H1 (cell line): ENCODE data around the gene DOCK3. TPM values are rescaled to one million over a fixed set of nuclear protein-coding genes. Genes with fewer than 3 reads are reported as not detected.

Experiments used
- CTCF ChIA-PET: fragments of 300-600 bp; sonication (Branson Sonifier 250); formaldehyde crosslinking; loops from one replicate; lab custom pipeline; 2021; ENCODE audit not compliant: partially characterized antibody; lab: Charles Lee
- POLR2A ChIA-PET: fragments of 300-600 bp; sonication (Branson Sonifier 250); formaldehyde crosslinking; loops from one replicate; lab custom pipeline; 2021; ENCODE audit warnings: inconsistent platforms; ENCODE audit not compliant: partially characterized antibody; lab: Charles Lee
- DNase-seq, 2 experiments: peaks; one replicate each; pipeline versions ENCODE4 v3.0.0 to v3.0.0-alpha.2; 2010 to 2022; ENCODE audit warnings: low spot score in 2 of 2, low read depth in 1 of 2, mixed read lengths in 1 of 2
- FAIRE-seq: peaks from 2 replicates; lab custom pipeline; 2011; peaks lifted over from hg19 to GRCh38; lab: Jason Lieb, UNC
- H2AFZ ChIP-seq: 2 replicates; pipeline ENCODE4 v1.8.1; 2012; ENCODE audit warnings: low read length, inconsistent platforms
- H2AK5ac ChIP-seq: 2 replicates; pipeline ENCODE4 v1.6.1; 2013; ENCODE audit warnings: low read depth, low read length
- H2BK120ac ChIP-seq: replicated peaks from 2 replicates; pipeline ENCODE3; 2013; ENCODE audit warnings: low read depth, low read length, inconsistent platforms
- H2BK12ac ChIP-seq: 2 replicates; pipeline ENCODE4 v1.6.1; 2013; ENCODE audit warnings: low read depth, low read length
- H2BK15ac ChIP-seq: 2 replicates; pipeline ENCODE4 v1.6.1; 2013; ENCODE audit warnings: low read length
- H2BK20ac ChIP-seq: 2 replicates; pipeline ENCODE4 v1.6.1; 2013; ENCODE audit warnings: low read length
- H2BK5ac ChIP-seq: 2 replicates; pipeline ENCODE4 v1.6.1; 2013; ENCODE audit warnings: low read depth, low read length
- H3K14ac ChIP-seq: 2 replicates; pipeline ENCODE4 v1.6.1; 2013; ENCODE audit warnings: inconsistent platforms; ENCODE audit not compliant: insufficient read length
- H3K18ac ChIP-seq: 2 replicates; pipeline ENCODE4 v1.6.1; 2013; ENCODE audit warnings: low read length; ENCODE audit errors: extremely low read depth
- H3K23ac ChIP-seq: 2 replicates; pipeline ENCODE4 v1.6.1; 2013; ENCODE audit warnings: inconsistent platforms; ENCODE audit not compliant: insufficient read length
- H3K23me2 ChIP-seq: 2 replicates; pipeline ENCODE4 v1.6.1; 2013; ENCODE audit warnings: low read depth, low read length
- H3K27ac ChIP-seq: 2 replicates; pipeline ENCODE4 v1.6.1; 2011; ENCODE audit warnings: low read depth, low read length, inconsistent platforms
- H3K27me3 ChIP-seq, 4 experiments: replicated peaks in 1 of 4; 1 replicate in 1 of 4; 2 replicates in 3 of 4; pipeline versions ENCODE4 v1.6.1 to v1.8.1; 2011 to 2013; ENCODE audit warnings: low read length in 3 of 4, mild to moderate bottlenecking in 3 of 4, inconsistent platforms in 2 of 4, mixed read lengths in 2 of 4, moderate library complexity in 1 of 4; ENCODE audit not compliant: control insufficient read depth in 3 of 4, insufficient read depth in 3 of 4; ENCODE audit errors: extremely low read depth in 1 of 4
- H3K36me3 ChIP-seq, 4 experiments: 2 replicates each; pipeline versions ENCODE4 v1.6.1 to v1.8.1; 2011 to 2013; ENCODE audit warnings: mild to moderate bottlenecking in 4 of 4, low read length in 3 of 4, moderate library complexity in 2 of 4, control low read depth in 1 of 4, inconsistent platforms in 1 of 4; ENCODE audit not compliant: insufficient read depth in 4 of 4, control insufficient read depth in 2 of 4
- H3K4ac ChIP-seq: replicated peaks from 2 replicates; pipeline ENCODE3; 2013; ENCODE audit warnings: low read length, low read depth, mixed read lengths, inconsistent platforms; ENCODE audit not compliant: insufficient read length
- H3K4me1 ChIP-seq, 4 experiments: replicated peaks in 1 of 4; 1 replicate in 1 of 4; 2 replicates in 3 of 4; pipeline versions ENCODE4 v1.6.1 to v1.8.1; 2011 to 2013; ENCODE audit warnings: low read length in 3 of 4, inconsistent platforms in 2 of 4, mixed read lengths in 1 of 4; ENCODE audit not compliant: insufficient read depth in 4 of 4, control insufficient read depth in 3 of 4
- H3K4me2 ChIP-seq, 2 experiments: 2 replicates each; pipeline versions ENCODE4 v1.6.1 to v1.8.1; 2011 to 2013; ENCODE audit warnings: low read depth in 2 of 2, low read length in 2 of 2, control low read depth in 1 of 2, inconsistent platforms in 1 of 2, mild to moderate bottlenecking in 1 of 2; ENCODE audit not compliant: insufficient read depth in 1 of 2
- H3K4me3 ChIP-seq, 4 experiments: fragments of 200-600, 300-600 bp in 1 of 4; sonication (generic), shearing (Covaris generic), sonication (Bioruptor Twin) in 1 of 4; 2 replicates each; pipeline versions ENCODE4 v1.5.1 to v1.8.1; 2011 to 2016; ENCODE audit warnings: low read length in 4 of 4, low read depth in 3 of 4, control low read depth in 2 of 4, inconsistent platforms in 2 of 4, mild to moderate bottlenecking in 2 of 4, mixed read lengths in 1 of 4, moderate library complexity in 1 of 4; ENCODE audit not compliant: insufficient read depth in 2 of 4; ENCODE audit errors: extremely low read depth in 1 of 4
- H3K56ac ChIP-seq: replicated peaks from 2 replicates; pipeline ENCODE3; 2013; ENCODE audit warnings: low read depth, mild to moderate bottlenecking, mixed read lengths, low read length, inconsistent platforms; ENCODE audit not compliant: insufficient read length
- H3K79me1 ChIP-seq: 2 replicates; pipeline ENCODE4 v1.6.1; 2013; ENCODE audit warnings: low read depth, low read length, control low read depth
- H3K79me2 ChIP-seq, 2 experiments: 2 replicates each; pipeline versions ENCODE4 v1.6.1 to v1.8.1; 2012 to 2013; ENCODE audit warnings: low read length in 2 of 2, mild to moderate bottlenecking in 2 of 2, inconsistent platforms in 1 of 2; ENCODE audit not compliant: insufficient read depth in 2 of 2, control insufficient read depth in 1 of 2
- H3K9ac ChIP-seq, 4 experiments: replicated peaks in 1 of 4; 1 replicate in 1 of 4; 2 replicates in 3 of 4; pipeline versions ENCODE4 v1.6.1 to v1.8.1; 2011 to 2013; ENCODE audit warnings: low read depth in 3 of 4, low read length in 3 of 4, control low read depth in 2 of 4, mild to moderate bottlenecking in 2 of 4, moderate library complexity in 2 of 4, inconsistent platforms in 1 of 4; ENCODE audit errors: extremely low read depth in 1 of 4
- H3K9me3 ChIP-seq, 2 experiments: 2 replicates each; pipeline versions ENCODE4 v1.6.1 to v1.8.1; 2012 to 2013; ENCODE audit warnings: mild to moderate bottlenecking in 2 of 2, moderate library complexity in 2 of 2, control low read depth in 1 of 2, inconsistent platforms in 1 of 2, low read depth in 1 of 2, low read length in 1 of 2, mixed read lengths in 1 of 2; ENCODE audit not compliant: insufficient read depth in 2 of 2
- H4K20me1 ChIP-seq, 2 experiments: replicated peaks in 1 of 2; 2 replicates each; pipeline versions ENCODE3 to v1.8.1; 2011 to 2013; ENCODE audit warnings: inconsistent platforms in 2 of 2, low read length in 2 of 2, mild to moderate bottlenecking in 1 of 2; ENCODE audit not compliant: insufficient read depth in 2 of 2, control insufficient read depth in 1 of 2
- H4K5ac ChIP-seq: 2 replicates; pipeline ENCODE4 v1.6.1; 2013; ENCODE audit warnings: low read length, low read depth, mixed read lengths, inconsistent platforms; ENCODE audit not compliant: insufficient read length
- H4K8ac ChIP-seq: 2 replicates; pipeline ENCODE4 v1.8.0; 2013; ENCODE audit warnings: mild to moderate bottlenecking, moderate library complexity, low read length, inconsistent platforms; ENCODE audit not compliant: insufficient read depth; ENCODE audit errors: extremely low read depth
- H4K91ac ChIP-seq: replicated peaks from 2 replicates; pipeline ENCODE3; 2013; ENCODE audit warnings: low read length, mixed read lengths, inconsistent platforms; ENCODE audit not compliant: insufficient read length
- CEBPB ChIP-seq: IDR thresholded peaks from 2 replicates; pipeline ENCODE4 v1.6.1; 2012; ENCODE audit warnings: low read depth, low read length
- CTBP2 ChIP-seq: IDR thresholded peaks from 2 replicates; pipeline ENCODE4 v1.7.0; 2011; ENCODE audit warnings: borderline replicate concordance, mild to moderate bottlenecking, moderate library complexity, mixed read lengths, low read length; ENCODE audit not compliant: insufficient read depth, insufficient read length
- EP300 ChIP-seq, 2 experiments: IDR thresholded peaks; 1 replicate in 1 of 2; 2 replicates in 1 of 2; pipeline ENCODE4 v1.6.1; 2011 to 2012; ENCODE audit warnings: low read depth in 2 of 2, low read length in 2 of 2, mild to moderate bottlenecking in 2 of 2, borderline replicate concordance in 1 of 2, inconsistent platforms in 1 of 2, moderate library complexity in 1 of 2
- RFX5 ChIP-seq: IDR thresholded peaks from 2 replicates; pipeline ENCODE4 v1.6.1; 2011; ENCODE audit warnings: low read depth, low read length, improper control_type of control experiment, borderline replicate concordance
- RNF2 ChIP-seq: fragments of 200-900, 300-1000 bp; sonication (generic); IDR thresholded peaks from 2 replicates; pipeline ENCODE4 v1.7.1; 2016; ENCODE audit warnings: borderline replicate concordance, low read depth, mild to moderate bottlenecking, antibody characterized with exemption, low read length; ENCODE audit not compliant: poor library complexity, severe bottlenecking; ENCODE audit errors: missing control alignments
- YY1 ChIP-seq: IDR thresholded peaks from 2 replicates; pipeline ENCODE4 v1.6.1; 2011; ENCODE audit warnings: low read depth, mild to moderate bottlenecking, low read length
- polyA plus RNA-seq, 7 experiments: library from polyadenylated mRNA; depleted of rRNA in 3 of 7; stranded (reverse) in 5 of 7; unstranded in 2 of 7; fragments of >200 nt in 5 of 7; fragments of 200-250 nt in 2 of 7; gene quantifications; 1 replicate in 5 of 7; 2 replicates in 1 of 7; 4 replicates in 1 of 7; pipeline versions ENCODE4 v1.2.1 to v1.2.3, GENCODE V29; 2011 to 2013; ENCODE audit warnings: missing spikeins in 2 of 7, mixed read lengths in 2 of 7
- total RNA-seq: library from RNA; stranded (reverse); fragmentation: NEBNext Ultra II Directional; extraction: Animal tissue kit (Norgen Biotek cat#: 25700); gene quantifications from 2 replicates; pipeline ENCODE4 v1.2.1, GENCODE V29; 2021

DOCK3 gene
- total and polyA plus RNA-seq, 2 of the 8 experiments (the other 6 are each of a cell fraction or from before 2014, with no cell fraction given): 2.7 to 5.0 TPM

DNA sequence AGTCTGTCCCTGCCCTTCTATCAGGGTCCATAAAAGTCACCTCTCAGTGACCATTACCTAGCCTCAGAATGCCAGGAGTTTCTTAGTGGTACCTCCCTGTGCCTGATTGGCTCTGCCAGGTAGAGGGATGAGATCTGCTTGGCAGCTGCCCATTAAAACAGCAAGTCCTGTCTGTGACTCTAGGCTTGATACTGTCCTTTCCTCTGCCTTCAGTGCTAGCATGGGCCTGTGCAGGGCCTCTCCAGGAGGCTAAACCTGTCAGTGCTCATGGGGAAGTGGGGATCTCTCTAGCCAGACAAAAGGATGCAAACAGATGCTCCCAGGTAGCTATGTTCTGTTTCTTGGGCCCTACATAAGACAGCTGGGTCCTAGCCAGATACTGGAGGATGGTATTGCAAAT lies 700.4 kb downstream of the DOCK3 start:
- Histone ChIP-seq H2AFZ (no peak overlapping the region), H3K23ac (no peak overlapping the region), H3K4ac (no peak overlapping the region), H3K4me2 (no peak overlapping the region), H3K4me1 (no peaks in the 10 kb centered on the region), H2BK20ac (no peak overlapping the region), H4K5ac (no peak overlapping the region), H3K14ac (no peak overlapping the region), H3K4me3 (no peak overlapping the region), H2BK15ac (no peak overlapping the region), H3K79me1 (no peaks in the 10 kb centered on the region), H3K23me2 (no peaks in the 10 kb centered on the region), H2AK5ac (no peak overlapping the region), H3K79me2 (no peaks in the 10 kb centered on the region), H4K8ac (no peak overlapping the region), H3K36me3 (peaks cover 0 to 6% (median 1%) of the 10 kb centered on the region in 4 experiments; a peak in 3 of 8 replicates), H3K27ac (no peak overlapping the region), H2BK12ac (no peak overlapping the region), H2BK120ac (no peak overlapping the region), H3K56ac (no peak overlapping the region), H3K9me3 (no peaks in the 10 kb centered on the region), H3K9ac (no peak overlapping the region), H2BK5ac (no peak overlapping the region), H4K20me1 (peaks cover 0 to 2% of the 10 kb centered on the region in 2 experiments), H3K27me3 (no peaks in the 10 kb centered on the region), H3K18ac (no peak overlapping the region), H4K91ac (no peak overlapping the region)
- ChIA-PET POLR2A (no interaction called here), CTCF (interaction anchor here (2.1 kb wide), 1 partner anchor 14 kb away, joined by 10 read pairs; no protein-coding TSS in a partner anchor)
- no peak for TF ChIP-seq RNF2
- TF ChIP-seq CTBP2: no peak
- no peak for TF ChIP-seq CEBPB
- no peak for TF ChIP-seq RFX5
- TF ChIP-seq EP300 (IDR thresholded peaks at IDR 0.05; ENCODE audit: borderline replicate concordance in 1 of 2, low read depth in 2 of 2, low read length in 2 of 2): no peak
- no peak for TF ChIP-seq YY1
- DNase-seq (no peak), FAIRE-seq (no peak)
